ENCODE data around the gene ADCYAP1R1. TPM values are rescaled to one million over a fixed set of nuclear protein-coding genes. Genes with fewer than 3 reads are reported as not detected.
"Not testable (repeated sequence)": the region's sequence is repeated elsewhere in the genome, so short reads cannot be mapped to it uniquely, and the experiment has no call there.

The ADCYAP1R1 gene
- total RNA-seq, 1 donor from 2014 or later: 12.0 TPM

- intact Hi-C loops (cut with DNase I): no loop called here
- no peak for TF ChIP-seq POLR2AphosphoS5 (IDR thresholded peaks at IDR 0.05; ENCODE audit: insufficient read depth in 1 of 2, low read depth in 1 of 2)
- no peak for TF ChIP-seq POLR2A (IDR thresholded peaks at IDR 0.05)
- TF ChIP-seq, protein P1, sequence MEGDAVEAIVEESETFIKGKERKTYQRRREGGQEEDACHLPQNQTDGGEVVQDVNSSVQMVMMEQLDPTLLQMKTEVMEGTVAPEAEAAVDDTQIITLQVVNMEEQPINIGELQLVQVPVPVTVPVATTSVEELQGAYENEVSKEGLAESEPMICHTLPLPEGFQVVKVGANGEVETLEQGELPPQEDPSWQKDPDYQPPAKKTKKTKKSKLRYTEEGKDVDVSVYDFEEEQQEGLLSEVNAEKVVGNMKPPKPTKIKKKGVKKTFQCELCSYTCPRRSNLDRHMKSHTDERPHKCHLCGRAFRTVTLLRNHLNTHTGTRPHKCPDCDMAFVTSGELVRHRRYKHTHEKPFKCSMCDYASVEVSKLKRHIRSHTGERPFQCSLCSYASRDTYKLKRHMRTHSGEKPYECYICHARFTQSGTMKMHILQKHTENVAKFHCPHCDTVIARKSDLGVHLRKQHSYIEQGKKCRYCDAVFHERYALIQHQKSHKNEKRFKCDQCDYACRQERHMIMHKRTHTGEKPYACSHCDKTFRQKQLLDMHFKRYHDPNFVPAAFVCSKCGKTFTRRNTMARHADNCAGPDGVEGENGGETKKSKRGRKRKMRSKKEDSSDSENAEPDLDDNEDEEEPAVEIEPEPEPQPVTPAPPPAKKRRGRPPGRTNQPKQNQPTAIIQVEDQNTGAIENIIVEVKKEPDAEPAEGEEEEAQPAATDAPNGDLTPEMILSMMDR (IDR thresholded peaks at IDR 0.05): no peak
Observed at GRCh38 chr7:31151849-31152248, 99.7 kb downstream of the ADCYAP1R1 start.

DNA sequence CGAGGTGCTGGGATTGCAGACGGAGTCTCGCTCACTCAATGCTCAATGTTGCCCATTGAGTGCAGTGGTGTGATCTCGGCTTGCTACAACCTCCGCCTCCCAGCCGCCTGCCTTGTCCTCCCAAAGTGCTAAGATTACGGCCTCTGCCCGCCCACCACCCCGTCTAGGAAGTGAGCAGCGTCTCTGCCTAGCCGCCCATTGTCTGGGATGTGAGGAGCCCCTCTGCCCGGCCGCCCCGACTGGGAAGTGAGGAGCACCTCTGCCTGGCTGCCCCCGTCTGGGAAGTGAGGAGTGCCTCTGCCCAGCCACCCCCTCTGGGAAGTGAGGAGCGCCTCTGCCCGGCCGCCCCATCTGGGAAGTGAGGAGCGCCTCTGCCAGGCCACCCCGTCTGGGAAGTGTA is 101.2 kb downstream of the ADCYAP1R1 start:
- H3K4me3 ChIP-seq; intact Hi-C loops (cut with DNase I); DNase-seq (ENCODE audit: extremely low spot score in 2 of 2); H3K9me3 ChIP-seq; H3K36me3 ChIP-seq; H3K4me1 ChIP-seq; H3K27ac ChIP-seq; H3K27me3 ChIP-seq: not testable (repeated sequence)

More at GRCh38 chr7:31151849-31152248, 99.7 kb downstream of the ADCYAP1R1 start:
- H3K27ac ChIP-seq: no peak overlapping the region
- no peaks in the 10 kb centered on the region for H3K9me3 ChIP-seq
- no peak overlapping the region for H3K4me3 ChIP-seq
- H3K27me3 ChIP-seq: no peaks in the 10 kb centered on the region
- no peaks in the 10 kb centered on the region for H3K36me3 ChIP-seq
- no peaks in the 10 kb centered on the region for H3K4me1 ChIP-seq
- DNase-seq (ENCODE audit: extremely low spot score in 2 of 2): no peak

- no peak for DNase-seq (ENCODE audit: extremely low spot score in 2 of 2)
- no peaks in the 10 kb centered on the region for H3K9me3 ChIP-seq
- no peaks in the 10 kb centered on the region for H3K27me3 ChIP-seq
- no peak overlapping the region for H3K27ac ChIP-seq
- no peaks in the 10 kb centered on the region for H3K4me1 ChIP-seq
- H3K36me3 ChIP-seq: no peaks in the 10 kb centered on the region
- no peak overlapping the region for H3K4me3 ChIP-seq
- intact Hi-C loops (cut with DNase I): no loop called here
- TF ChIP-seq POLR2AphosphoS5 (IDR thresholded peaks at IDR 0.05; ENCODE audit: insufficient read depth in 1 of 2, low read depth in 1 of 2): no peak
- TF ChIP-seq POLR2A (IDR thresholded peaks at IDR 0.05): no peak
- TF ChIP-seq, protein P1 (IDR thresholded peaks at IDR 0.05): no peak
Observed at GRCh38 chr7:31160941-31161340, 108.8 kb downstream of the ADCYAP1R1 start.

Small RNA genes within 50 kb of the gene (small RNA-seq; reads per million reads assigned to genes)
- gene AC006466.1: not detected

Other genes with a start within 250 kb of the ADCYAP1R1 start
- gene AQP1, start 140.5 kb upstream of the ADCYAP1R1 start, total RNA-seq: 243 TPM
- not detected for gene GHRHR, start 88.4 kb upstream of the ADCYAP1R1 start, total RNA-seq